Endometrium (tissue), 2 donors: ENCODE data around the gene LYRM7.
"Not testable (repeated sequence)": the region's sequence is repeated elsewhere in the genome, so short reads cannot be mapped to it uniquely, and the experiment has no call there.

ENCODE experiments used
- FAIRE-seq: peaks from 2 replicates; lab custom pipeline; 2012; peaks lifted over from hg19 to GRCh38; lab: Jason Lieb, UNC
- donor health status: control.
- donor health status: control.

The LYRM7 gene

GRCh38 chr5:131221008-131221703 lies 50.4 kb downstream of the LYRM7 start:
- no peak for FAIRE-seq

- FAIRE-seq, result no peak
Measured at GRCh38 chr5:131221888-131222287, 51.1 kb downstream of the LYRM7 start.

GRCh38 chr5:131222731-131223130 lies 52.0 kb downstream of the LYRM7 start:
- FAIRE-seq, result no peak

GRCh38 chr5:131223751-131224386 lies 53.1 kb downstream of the LYRM7 start:
- FAIRE-seq, result no peak

- FAIRE-seq, result no peak
Measured at GRCh38 chr5:131224387-131225201, 53.9 kb downstream of the LYRM7 start.

- FAIRE-seq, result no peak
Measured at GRCh38 chr5:131225282-131225974, 54.7 kb downstream of the LYRM7 start.

- no peak for FAIRE-seq
Measured at GRCh38 chr5:131226899-131227298, 56.2 kb downstream of the LYRM7 start.

- FAIRE-seq, result no peak
Measured at GRCh38 chr5:131228646-131229045, 57.9 kb downstream of the LYRM7 start.

GRCh38 chr5:131229623-131230022 lies 58.9 kb downstream of the LYRM7 start:
- no peak for FAIRE-seq

GRCh38 chr5:131230406-131230805 lies 59.7 kb downstream of the LYRM7 start:
- no peak for FAIRE-seq

GRCh38 chr5:131239686-131240085 lies 68.9 kb downstream of the LYRM7 start:
- FAIRE-seq, result no peak

- no peak for FAIRE-seq
Measured at GRCh38 chr5:131242728-131243255, 72.0 kb downstream of the LYRM7 start.

- FAIRE-seq, result no peak
Measured at GRCh38 chr5:131245312-131245711, 74.6 kb downstream of the LYRM7 start.

GRCh38 chr5:131245948-131246347 lies 75.2 kb downstream of the LYRM7 start:
- no peak for FAIRE-seq

- no peak for FAIRE-seq
Measured at GRCh38 chr5:131246504-131246903, 75.8 kb downstream of the LYRM7 start.

GRCh38 chr5:131250751-131251475 lies 80.2 kb downstream of the LYRM7 start:
- FAIRE-seq, result no peak

- FAIRE-seq, result no peak
Measured at GRCh38 chr5:131252824-131253171, 82.1 kb downstream of the LYRM7 start.

- FAIRE-seq, result not testable (repeated sequence)
Measured at GRCh38 chr5:131254025-131254424, 83.3 kb downstream of the LYRM7 start.

GRCh38 chr5:131254741-131255140 lies 84.0 kb downstream of the LYRM7 start:
- no peak for FAIRE-seq
